HPDE6-E6E7 (cell line): ENCODE results near the gene SH3BP2.

ENCODE experiments used
- DNase-seq: peaks from one replicate; pipeline ENCODE4 v3.0.0; 2011; ENCODE audit warnings: missing footprints; ENCODE audit errors: extremely low spot score

SH3BP2 gene

DNA sequence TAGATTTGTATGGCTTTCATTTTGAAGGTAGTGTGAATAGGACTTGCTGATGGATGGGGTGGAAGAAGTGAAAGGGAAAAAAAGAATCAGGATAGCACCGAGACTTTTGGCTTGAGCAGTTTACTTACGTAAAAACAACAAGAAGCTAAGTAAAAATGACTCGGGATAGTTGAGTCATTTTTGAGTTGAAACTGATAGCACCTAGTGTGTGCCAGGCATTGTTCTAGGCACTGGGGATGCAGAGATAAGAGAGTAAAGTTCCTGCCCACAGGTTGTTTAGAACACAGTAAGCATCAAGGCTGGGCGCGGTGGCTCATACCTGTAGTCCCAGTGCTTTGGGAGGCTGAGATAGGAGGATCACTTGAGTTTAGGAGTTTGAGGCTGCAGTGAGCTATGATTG, 85.5 kb downstream of the SH3BP2 start:
- no peak for DNase-seq

DNA sequence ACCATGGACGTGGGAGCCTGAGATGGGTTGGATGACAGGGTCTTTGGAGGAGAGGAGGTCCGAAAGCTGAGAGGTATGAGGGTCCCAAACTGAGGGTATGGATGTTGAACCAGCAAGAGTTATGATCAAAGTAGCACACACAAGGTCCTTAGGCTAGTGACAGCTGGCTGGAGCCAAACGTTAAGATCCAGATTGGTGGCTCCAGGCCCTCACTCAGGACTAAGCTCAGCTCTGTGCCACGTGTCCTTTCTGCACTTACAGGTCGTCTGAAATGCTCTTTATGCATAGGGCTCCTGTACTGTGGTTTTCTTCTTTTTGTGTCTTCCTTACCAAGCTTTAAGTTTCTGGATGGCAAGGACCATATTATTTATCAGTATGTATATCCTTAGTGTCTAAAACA, 86.1 kb downstream of the SH3BP2 start:
- no peak for DNase-seq

DNA sequence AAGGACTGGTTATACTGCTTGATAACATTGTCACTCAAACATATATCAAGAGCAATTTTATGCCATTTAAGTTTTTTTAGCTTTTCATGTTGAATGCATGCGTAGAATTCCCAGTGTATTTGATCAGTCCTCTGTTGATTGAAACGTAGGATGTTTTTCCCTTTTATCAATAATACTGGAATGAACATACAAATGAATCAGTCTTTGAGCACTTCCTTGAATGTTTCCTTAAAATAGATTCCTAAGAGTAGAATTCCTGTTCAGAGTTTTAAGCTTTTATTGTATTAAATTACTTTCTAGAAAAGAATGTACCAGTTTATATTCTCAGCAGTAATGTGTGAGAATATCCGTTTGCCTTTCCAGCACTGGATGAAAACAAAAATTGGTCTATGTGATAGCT, 88.5 kb downstream of the SH3BP2 start:
- DNase-seq, result no peak

DNA sequence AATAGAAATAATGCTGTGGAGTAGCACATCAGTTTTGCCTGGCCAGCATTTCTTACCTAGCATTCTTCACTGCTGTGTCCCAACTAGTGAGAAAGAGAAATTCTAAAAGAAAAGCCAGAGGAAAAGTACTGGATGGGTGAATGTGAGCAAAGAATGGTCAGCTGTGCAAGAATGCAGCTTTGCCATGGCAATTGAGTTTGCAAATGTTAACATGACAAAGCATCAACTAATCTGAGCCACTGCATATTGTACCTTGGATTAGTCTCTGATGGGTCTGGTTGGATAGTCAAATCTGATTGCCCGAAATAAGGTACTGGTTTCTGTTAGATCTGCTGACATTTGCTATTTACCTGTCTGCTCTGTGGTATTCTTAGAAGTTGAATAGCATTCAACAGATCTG, 89.5 kb downstream of the SH3BP2 start:
- no peak for DNase-seq

DNA sequence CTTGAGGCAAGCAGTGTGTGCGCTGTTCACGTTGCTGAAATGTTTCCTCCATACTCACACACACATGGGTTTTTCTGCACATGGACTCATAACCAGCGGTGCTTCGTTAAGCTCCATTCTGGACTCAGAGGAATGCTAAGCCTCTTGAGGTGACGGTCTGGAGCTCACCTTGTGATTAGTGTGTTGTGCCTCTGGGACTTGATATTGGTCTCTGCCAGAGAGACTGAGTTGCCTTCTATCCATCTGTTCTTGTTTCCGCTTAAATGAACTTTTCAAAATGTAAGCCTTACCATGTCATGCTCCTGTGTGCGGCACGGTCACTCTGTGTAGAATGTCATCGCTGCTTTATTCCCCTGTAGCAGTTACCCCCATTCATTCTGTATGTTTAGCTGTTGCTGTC, 93.3 kb downstream of the SH3BP2 start:
- no peak for DNase-seq

DNA sequence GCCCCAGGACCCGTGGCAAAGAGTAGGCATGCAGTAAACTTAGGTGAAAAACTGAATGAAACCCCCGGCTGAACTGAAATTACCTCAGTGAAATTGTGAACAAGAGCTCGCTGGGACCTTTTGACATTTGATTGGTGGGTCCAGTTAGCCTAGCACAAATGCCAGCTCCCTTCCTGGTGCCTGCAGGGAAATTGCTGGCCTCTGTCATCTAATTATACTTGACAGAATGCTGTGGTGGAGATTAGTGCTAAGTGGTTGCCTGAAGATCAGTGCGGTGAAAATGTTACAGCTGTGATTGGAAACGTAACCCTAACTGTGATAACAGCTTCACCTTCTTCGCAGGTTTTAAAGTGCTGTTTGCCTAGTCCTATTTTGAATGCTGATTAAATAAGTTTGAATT, 93.7 kb downstream of the SH3BP2 start:
- DNase-seq, result no peak

DNA sequence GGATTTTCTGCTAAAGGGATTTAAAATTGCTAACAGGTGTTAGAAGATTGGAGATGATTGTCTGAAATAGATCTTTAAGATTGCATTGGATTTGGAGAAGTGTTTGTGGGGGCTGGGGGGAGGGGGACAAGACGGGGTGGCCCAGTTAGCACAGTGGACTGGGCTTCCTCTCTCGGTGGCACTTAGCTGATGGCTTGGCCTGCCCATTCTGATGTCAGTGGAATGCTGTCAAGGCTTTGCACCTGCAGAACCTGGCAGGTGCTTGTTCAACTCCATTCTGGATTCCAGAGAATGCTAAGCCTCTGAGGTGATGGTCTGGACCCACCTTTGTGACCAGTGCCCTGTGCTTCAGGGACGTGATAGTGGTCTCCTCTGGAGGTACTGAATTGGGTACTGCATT, 94.5 kb downstream of the SH3BP2 start:
- no peak for DNase-seq

DNA sequence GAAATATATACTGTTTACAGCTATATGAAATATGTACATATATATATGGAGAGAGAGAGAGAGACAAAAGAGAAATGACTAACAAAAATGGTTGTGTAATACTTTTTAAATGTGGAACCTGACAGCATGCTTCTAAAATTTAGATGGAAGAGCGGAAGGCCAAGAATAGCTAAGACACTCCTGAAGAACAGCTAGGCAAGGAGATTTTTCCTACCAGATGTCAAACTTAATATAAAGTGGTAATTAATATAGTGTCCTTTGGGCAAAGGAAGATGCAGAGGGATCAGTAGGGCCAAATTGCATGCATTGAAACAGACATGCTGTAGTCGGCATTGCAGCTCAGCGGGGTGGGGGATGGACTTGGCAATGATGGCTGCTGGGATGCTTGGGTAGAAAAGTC, 96.0 kb downstream of the SH3BP2 start:
- DNase-seq, result no peak
